ENCODE data around the gene GOSR1.
"Not testable (repeated sequence)": the region's sequence is repeated elsewhere in the genome, so short reads cannot be mapped to it uniquely, and the experiment has no call there.

Gene GOSR1

GRCh38 chr17:30571404-30571803, 94.2 kb downstream of the GOSR1 start:
- H3K9me3 ChIP-seq (ENCODE audit: control insufficient read depth, insufficient read depth, low read depth, low read length); CTCF ChIA-PET; H3K4me1 ChIP-seq (ENCODE audit: control insufficient read depth, insufficient read depth, low read length); POLR2A ChIA-PET; H3K27ac ChIP-seq (ENCODE audit: extremely low read depth, low read depth, low read length); H3K36me3 ChIP-seq (ENCODE audit: control insufficient read depth in 2 of 2, insufficient read depth in 1 of 2, low read length in 2 of 2); H3K4me3 ChIP-seq (ENCODE audit: low read depth, low read length): not testable (repeated sequence)
- TF ChIP-seq ZIC2 (tag by site-specific recombination; IDR thresholded peaks at IDR 0.05), result peak; percentile 71; the same call in 1 of the 2 replicates

- POLR2A ChIA-PET, result no interaction called here
Observed at GRCh38 chr17:30571921-30572320, 94.7 kb downstream of the GOSR1 start.

GRCh38 chr17:30572651-30573554, 95.7 kb downstream of the GOSR1 start:
- H3K36me3 ChIP-seq (ENCODE audit: control insufficient read depth in 2 of 2, insufficient read depth in 1 of 2, low read length in 2 of 2); H3K9me3 ChIP-seq (ENCODE audit: control insufficient read depth, insufficient read depth, low read depth, low read length); H3K4me1 ChIP-seq (ENCODE audit: control insufficient read depth, insufficient read depth, low read length); H3K27ac ChIP-seq (ENCODE audit: extremely low read depth, low read depth, low read length); H3K4me3 ChIP-seq (ENCODE audit: low read depth, low read length); CTCF ChIA-PET; POLR2A ChIA-PET: not testable (repeated sequence)
- TF ChIP-seq EGR2 (tag by site-specific recombination; IDR thresholded peaks at IDR 0.05; ENCODE audit: low read depth), result peak; percentile 62

More at GRCh38 chr17:30571921-30572320, 94.7 kb downstream of the GOSR1 start:
- H3K4me1 ChIP-seq (ENCODE audit: control insufficient read depth, insufficient read depth, low read length), result no peaks in the 10 kb centered on the region
- no peak overlapping the region for H3K4me3 ChIP-seq (ENCODE audit: low read depth, low read length)
- H3K27ac ChIP-seq (ENCODE audit: extremely low read depth, low read depth, low read length), result no peak overlapping the region
- H3K36me3 ChIP-seq (ENCODE audit: control insufficient read depth in 2 of 2, insufficient read depth in 1 of 2, low read length in 2 of 2), result no peaks in the 10 kb centered on the region
- TF ChIP-seq MZF1 (tag by site-specific recombination; IDR thresholded peaks at IDR 0.05; ENCODE audit: borderline replicate concordance), result no peak
- TF ChIP-seq ZNF621 (tag by site-specific recombination; IDR thresholded peaks at IDR 0.05), result no peak
- TF ChIP-seq TRIM28 (IDR thresholded peaks at IDR 0.05; ENCODE audit: borderline replicate concordance, low read length), result no peak
- no peak for TF ChIP-seq ZBTB48 (tag by site-specific recombination; IDR thresholded peaks at IDR 0.05)
- TF ChIP-seq ZSCAN23 (tag by site-specific recombination; IDR thresholded peaks at IDR 0.05), result no peak
- TF ChIP-seq PRDM10 (tag by site-specific recombination; IDR thresholded peaks at IDR 0.05), result no peak
- no peak for TF ChIP-seq ZNF677 (tag by site-specific recombination; IDR thresholded peaks at IDR 0.05)
- no peak for TF ChIP-seq PBX3 (CRISPR knock-in tag; IDR thresholded peaks at IDR 0.05)
- TF ChIP-seq ZNF155 (tag by site-specific recombination; IDR thresholded peaks at IDR 0.05), result no peak
- TF ChIP-seq ZBTB17 (tag by site-specific recombination; IDR thresholded peaks at IDR 0.05), result no peak
- TF ChIP-seq ZNF112 (tag by site-specific recombination; IDR thresholded peaks at IDR 0.05), result no peak
- no peak for TF ChIP-seq ZXDB (tag by site-specific recombination; IDR thresholded peaks at IDR 0.05)
- TF ChIP-seq ZNF514 (tag by site-specific recombination; IDR thresholded peaks at IDR 0.05), result no peak
- CTCF ChIA-PET, result no interaction called here
- no peaks in the 10 kb centered on the region for H3K9me3 ChIP-seq (ENCODE audit: control insufficient read depth, insufficient read depth, low read depth, low read length)

Data from HEK293 (cell line).